Right cardiac atrium (tissue), 5 donors: ENCODE measurements around the gene PROSER3. TPM values are rescaled to one million over a fixed set of nuclear protein-coding genes. Genes with fewer than 3 reads are reported as not detected.
A peak's percentile ranks its signal among the peaks of the same experiment; 100 is the strongest.

ENCODE experiments used
- ATAC-seq, 2 donors: fragments of 200-7000 bp; cut with Tn5 transposase; one replicate each; pipeline versions ENCODE4 v1.8.0 to v1.9.1; 2020; ENCODE audit warnings: moderate library complexity in 2 of 2, mild to moderate bottlenecking in 1 of 2
- DNase-seq, 3 donors: peaks; one replicate each; pipeline ENCODE4 v3.0.0-alpha.2; 2020
- H3K27ac ChIP-seq: one replicate; pipeline ENCODE4 v1.5.1; 2013; ENCODE audit warnings: mild to moderate bottlenecking, low read length, control low read depth, moderate library complexity
- H3K27me3 ChIP-seq: one replicate; pipeline ENCODE4 v1.6.1; 2013; ENCODE audit not compliant: control insufficient read depth, insufficient read depth
- H3K4me1 ChIP-seq: one replicate; pipeline ENCODE4 v1.6.1; 2013; ENCODE audit warnings: low read length; ENCODE audit not compliant: control insufficient read depth, insufficient read depth
- H3K4me3 ChIP-seq: one replicate; pipeline ENCODE4 v1.5.1; 2013; ENCODE audit warnings: low read length, control low read depth
- H3K9me3 ChIP-seq: one replicate; pipeline ENCODE4 v1.6.1; 2013; ENCODE audit warnings: low read length; ENCODE audit not compliant: control insufficient read depth
- WGBS: extraction: QIAGEN DNeasy Blood & Tissue Kit; methylation state at CpG from one replicate; pipeline ENCODE4 v1.1.7; 2013; 5-methylcytosine and 5-hydroxymethylcytosine counted together
- intact Hi-C, 4 donors: fragments of 100-400 bp; cut with DNase I; formaldehyde crosslinking; loops; one replicate each; pipeline versions ENCODE4 v1.11.0 to v1.14.0; 2022 to 2023
- polyA plus RNA-seq: library from polyadenylated mRNA; stranded (reverse); fragments of 200-250 nt; gene quantifications from one replicate; pipeline ENCODE4 v1.2.3, GENCODE V29; 2013
- total RNA-seq, 4 donors: library from RNA; stranded (reverse); fragmentation: NEBNext Ultra II Directional; extraction: Animal tissue kit (Norgen Biotek cat#: 25700); gene quantifications; one replicate each; pipeline ENCODE4 v1.2.1, GENCODE V29; 2021
- donor health status: healthy with polysubstance abuse.
- donor health status: DM: no; HTN: yes; CAD: no.
- donor health status: DM: no; HTN: no; CAD: no.
- donor health status: DM: no; HTN: yes; CAD: no; lungs with severe emphysema.
- donor health status: DM: yes; HTN: yes; CAD: no.

The PROSER3 gene
- total and polyA plus RNA-seq, 5 donors: 5.6 to 10.3 (median 7.1) TPM

- intact Hi-C loops: no loop called here
- Histone ChIP-seq H3K4me3 (peak within 1 kb of the TSS; percentile 92), H3K9me3 (no peaks in the 10 kb centered on the region), H3K27me3 (no peaks in the 10 kb centered on the region), H3K27ac (peak within 1 kb of the TSS; percentile 61), H3K4me1 (peaks cover 4% of the 10 kb centered on the region)
- DNase-seq (peak; percentile 99), ATAC-seq (peak; percentile 88 to 92)
- under 1% methylated on average over 45 of the region's 45 CpGs for WGBS
Observed at GRCh38 chr19:35748106-35749020, 9.6 kb upstream of the PROSER3 start, which contains the start of gene LIN37. Gene LIN37, plus strand, starts transcription at chr19:35748576. Its CDS starts 149 bp downstream, at chr19:35748725.

- DNase-seq (no peak), ATAC-seq (no peak)
- Histone ChIP-seq H3K4me3 (no peak overlapping the region), H3K9me3 (no peaks in the 10 kb centered on the region), H3K27me3 (no peaks in the 10 kb centered on the region), H3K27ac (no peak overlapping the region), H3K4me1 (peaks cover 2% of the 10 kb centered on the region)
- 89% methylated on average over 5 of the region's 5 CpGs for WGBS
- intact Hi-C loops: loop anchor here in 1 of 4 donors (10.0 kb wide), 1 partner anchor 185 kb away; the partner anchor contains the start of gene LRFN3
Observed at GRCh38 chr19:35750167-35750566, 7.8 kb upstream of the PROSER3 start.

GRCh38 chr19:35751839-35752745 lies 5.9 kb upstream of the PROSER3 start:
- ATAC-seq (no peak), DNase-seq (peak in 1 of 3 donors; percentile 51)
- 88% methylated on average over 14 of the region's 14 CpGs for WGBS
- Histone ChIP-seq H3K27ac (no peak overlapping the region), H3K4me3 (no peak overlapping the region), H3K9me3 (no peaks in the 10 kb centered on the region), H3K4me1 (peaks cover 2% of the 10 kb centered on the region), H3K27me3 (no peaks in the 10 kb centered on the region)
- intact Hi-C loops: loop anchor here in 1 of 4 donors (10.0 kb wide), 1 partner anchor 183 kb away; the partner anchor contains the start of gene LRFN3

GRCh38 chr19:35752746-35753350 lies 5.1 kb upstream of the PROSER3 start:
- intact Hi-C loops: loop anchor here in 1 of 4 donors (10.0 kb wide), 1 partner anchor 182 kb away; the partner anchor contains the start of gene LRFN3
- Histone ChIP-seq H3K9me3 (no peaks in the 10 kb centered on the region), H3K27ac (no peak overlapping the region), H3K4me3 (no peak overlapping the region), H3K27me3 (no peaks in the 10 kb centered on the region), H3K4me1 (peaks cover 2% of the 10 kb centered on the region)
- ATAC-seq (no peak), DNase-seq (peak in 2 of 3 donors; percentile 51 to 53)
- 93% methylated on average over 20 of the region's 20 CpGs for WGBS

- Histone ChIP-seq H3K4me1 (peaks cover 2% of the 10 kb centered on the region), H3K4me3 (no peak overlapping the region), H3K9me3 (no peaks in the 10 kb centered on the region), H3K27ac (no peak overlapping the region), H3K27me3 (no peaks in the 10 kb centered on the region)
- intact Hi-C loops: loop anchor here in 1 of 4 donors (10.0 kb wide), 1 partner anchor 181 kb away; the partner anchor contains the start of gene LRFN3
- DNase-seq (peak in 1 of 3 donors; percentile 58), ATAC-seq (no peak)
- WGBS: 87% methylated on average over 20 of the region's 20 CpGs
Observed at GRCh38 chr19:35753634-35754369, 4.2 kb upstream of the PROSER3 start.

GRCh38 chr19:35754370-35755130 lies 3.4 kb upstream of the PROSER3 start:
- Histone ChIP-seq H3K4me1 (peaks cover 2% of the 10 kb centered on the region), H3K27me3 (no peaks in the 10 kb centered on the region), H3K9me3 (no peaks in the 10 kb centered on the region), H3K27ac (peak overlapping the region; percentile 95), H3K4me3 (no peak overlapping the region)
- DNase-seq (peak in 1 of 3 donors; percentile 67), ATAC-seq (no peak)
- WGBS: 77% methylated on average over 13 of the region's 13 CpGs
- intact Hi-C loops: loop anchor here in 1 of 4 donors (10.0 kb wide), 1 partner anchor 180 kb away; the partner anchor contains the start of gene LRFN3

- Histone ChIP-seq H3K4me1 (peaks cover 2% of the 10 kb centered on the region), H3K27ac (peak overlapping the region; percentile 95), H3K27me3 (no peaks in the 10 kb centered on the region), H3K4me3 (no peak overlapping the region), H3K9me3 (no peaks in the 10 kb centered on the region)
- peak; percentile 59 to 64 for ATAC-seq
- 37% methylated on average over 17 of the region's 17 CpGs for WGBS
- DNase-seq: no peak
- intact Hi-C loops: loop anchor here in 1 of 4 donors (10.0 kb wide), 1 partner anchor 180 kb away; the partner anchor contains the start of gene LRFN3
Observed at GRCh38 chr19:35755131-35755549, 2.8 kb upstream of the PROSER3 start.

- ATAC-seq (peak; percentile 55 to 57), DNase-seq (peak; percentile 94 to 97 (median 97))
- intact Hi-C loops: loop anchor here in 1 of 4 donors (10.0 kb wide), 1 partner anchor 179 kb away; the partner anchor contains the start of gene LRFN3
- Histone ChIP-seq H3K9me3 (no peaks in the 10 kb centered on the region), H3K4me3 (peak overlapping the region; percentile 54), H3K4me1 (peaks cover 2% of the 10 kb centered on the region), H3K27me3 (no peaks in the 10 kb centered on the region), H3K27ac (peak overlapping the region; percentile 97)
- WGBS: 13% methylated on average over 74 of the region's 74 CpGs
Observed at GRCh38 chr19:35755550-35756376, 2.2 kb upstream of the PROSER3 start.
